GM23338 (cell line): ENCODE results near the gene DSG3. TPM values are rescaled to one million over a fixed set of nuclear protein-coding genes. Genes with fewer than 3 reads are reported as not detected.

Source experiments
- ATAC-seq: fragments of 200-7000 bp; cut with Tn5 transposase; 3 replicates; pipeline ENCODE4 v1.9.1; 2020
- DNase-seq: peaks from one replicate; pipeline ENCODE4 v3.0.0-alpha.2; 2015; ENCODE audit warnings: low spot score
- H2AFZ ChIP-seq: fragments of 200-600 bp; sonication (generic); 2 replicates; pipeline ENCODE4 v1.8.0; 2016; ENCODE audit warnings: antibody characterized with exemption, mild to moderate bottlenecking, moderate library complexity
- H3F3A ChIP-seq: fragments of 200-600 bp; sonication (generic); replicated peaks from 2 replicates; pipeline ENCODE4 v1.8.0; 2017; ENCODE audit warnings: antibody characterized with exemption, mixed run types, low read depth
- H3K27ac ChIP-seq: fragments of 200-600 bp; sonication (generic); 2 replicates; pipeline ENCODE4 v1.6.1; 2016; ENCODE audit warnings: low read depth
- H3K27me3 ChIP-seq: fragments of 200-600 bp; sonication (generic); 2 replicates; pipeline ENCODE4 v1.8.0; 2016; ENCODE audit warnings: mild to moderate bottlenecking, mixed run types, moderate library complexity; ENCODE audit not compliant: insufficient read depth
- H3K36me3 ChIP-seq: fragments of 200-600 bp; sonication (generic); 2 replicates; pipeline ENCODE4 v1.8.0; 2016; ENCODE audit warnings: mild to moderate bottlenecking; ENCODE audit not compliant: insufficient read depth
- H3K4me1 ChIP-seq: fragments of 200-600 bp; sonication (generic); 2 replicates; pipeline ENCODE4 v1.8.0; 2016; ENCODE audit warnings: mild to moderate bottlenecking, moderate library complexity; ENCODE audit not compliant: insufficient read depth
- H3K4me2 ChIP-seq: fragments of 200-600 bp; sonication (generic); 2 replicates; pipeline ENCODE4 v1.7.1; 2017; ENCODE audit warnings: mixed run types
- H3K4me3 ChIP-seq: fragments of 200-600 bp; sonication (generic); 2 replicates; pipeline ENCODE4 v1.6.1; 2016; ENCODE audit warnings: mixed run types
- H3K79me2 ChIP-seq: fragments of 200-600 bp; sonication (generic); replicated peaks from 2 replicates; pipeline ENCODE4 v1.8.0; 2017; ENCODE audit warnings: mild to moderate bottlenecking; ENCODE audit not compliant: insufficient read depth
- H3K9me2 ChIP-seq: fragments of 200-600 bp; sonication (generic); 2 replicates; pipeline ENCODE4 v1.8.0; 2017; ENCODE audit not compliant: insufficient read depth
- H4K20me1 ChIP-seq: fragments of 200-600 bp; sonication (generic); replicated peaks from 2 replicates; pipeline ENCODE4 v1.8.0; 2017; ENCODE audit warnings: mild to moderate bottlenecking; ENCODE audit not compliant: insufficient read depth
- H3K27ac Mint-ChIP-seq: 2 replicates; pipeline ENCODE4 v1.8.0; 2020; ENCODE audit warnings: inconsistent platforms, mild to moderate bottlenecking, moderate library complexity, mixed read lengths
- H3K27me3 Mint-ChIP-seq: 3 replicates; pipeline ENCODE4 v1.8.0; 2022; ENCODE audit warnings: low read depth, mild to moderate bottlenecking, moderate library complexity, mixed read lengths, inconsistent platforms; ENCODE audit not compliant: insufficient read depth, poor library complexity
- H3K36me3 Mint-ChIP-seq: 3 replicates; pipeline ENCODE4 v1.8.0; 2021; ENCODE audit warnings: low read depth, mild to moderate bottlenecking, inconsistent platforms, moderate library complexity, mixed read lengths
- H3K4me1 Mint-ChIP-seq: 3 replicates; pipeline ENCODE4 v1.8.0; 2020; ENCODE audit warnings: mild to moderate bottlenecking, inconsistent platforms, mixed read lengths
- H3K4me3 Mint-ChIP-seq: 3 replicates; pipeline ENCODE4 v1.8.0; 2021; ENCODE audit warnings: moderate library complexity, mild to moderate bottlenecking, inconsistent platforms, mixed read lengths
- H3K9me3 Mint-ChIP-seq: 3 replicates; pipeline ENCODE4 v1.8.0; 2020; ENCODE audit warnings: moderate library complexity, mild to moderate bottlenecking, inconsistent platforms, mixed read lengths
- CREB1 ChIP-seq: fragments of 250-450 bp; sonication (Bioruptor Pico); IDR thresholded peaks from 2 replicates; pipeline ENCODE4 v1.5.0; 2020; ENCODE audit warnings: low read depth, mild to moderate bottlenecking, moderate library complexity
- EZH2 ChIP-seq: fragments of 200-600 bp; sonication (generic); IDR thresholded peaks from one replicate; pipeline ENCODE4 v1.8.0; 2017; ENCODE audit warnings: antibody characterized with exemption, mild to moderate bottlenecking, low read depth; ENCODE audit not compliant: unreplicated experiment
- EZH2phosphoT487 ChIP-seq: fragments of 200-600 bp; sonication (generic); IDR thresholded peaks from one replicate; pipeline ENCODE4 v1.8.1; 2018; ENCODE audit warnings: antibody characterized with exemption; ENCODE audit not compliant: unreplicated experiment
- JUNB ChIP-seq: IDR thresholded peaks from one replicate; pipeline ENCODE4 v1.6.1; 2016; ENCODE audit warnings: antibody characterized with exemption; ENCODE audit not compliant: unreplicated experiment
- NANOG ChIP-seq: IDR thresholded peaks from 2 replicates; pipeline ENCODE4 v1.6.1; 2016; ENCODE audit warnings: antibody characterized with exemption, borderline replicate concordance
- POLR2AphosphoS5 ChIP-seq: IDR thresholded peaks from 2 replicates; pipeline ENCODE4 v1.6.1; 2016; ENCODE audit warnings: antibody characterized with exemption, low read depth
- STAT1 ChIP-seq: IDR thresholded peaks from one replicate; pipeline ENCODE4 v1.6.1; 2016; ENCODE audit warnings: antibody characterized with exemption; ENCODE audit not compliant: unreplicated experiment
- ZNF114 ChIP-seq: fragments of 250-450 bp; sonication (Bioruptor Pico); IDR thresholded peaks from 2 replicates; pipeline ENCODE4 v1.5.0; 2020; ENCODE audit warnings: mild to moderate bottlenecking, moderate library complexity
- ZNF331 ChIP-seq: fragments of 250-450 bp; sonication (Bioruptor Pico); IDR thresholded peaks from 2 replicates; pipeline ENCODE4 v1.5.0; 2020; ENCODE audit warnings: low read depth, mild to moderate bottlenecking, moderate library complexity
- polyA plus RNA-seq: library from polyadenylated mRNA; unstranded; fragments of >200 nt; fragmentation: Nextera tagmentation; extraction: Ambion mirVana; gene quantifications from 2 replicates; pipeline ENCODE4 v1.2.1, GENCODE V29; 2016
- total RNA-seq: library from RNA; depleted of rRNA; stranded (reverse); fragments of >200 nt; shearing (Covaris generic); gene quantifications from 2 replicates; pipeline ENCODE4 v1.2.3, GENCODE V29; 2014
- TF ChIP-seq, protein P1 (sequence below): IDR thresholded peaks from 2 replicates; pipeline ENCODE4 v1.6.1; 2016; ENCODE audit warnings: antibody characterized with exemption
- TF ChIP-seq, protein P2 (sequence below), 2 experiments: fragments of 200-600 bp in 1 of 2; sonication (generic) in 1 of 2; conservative IDR thresholded peaks; 2 replicates each; pipeline versions ENCODE4 v1.5.1 to v1.6.1; 2016 to 2017; ENCODE audit warnings: antibody characterized with exemption in 2 of 2, low read depth in 2 of 2, mild to moderate bottlenecking in 2 of 2, moderate library complexity in 1 of 2
- TF ChIP-seq, protein P3 (sequence below): IDR thresholded peaks from one replicate; pipeline ENCODE4 v1.6.1; 2018; ENCODE audit warnings: antibody characterized with exemption; ENCODE audit not compliant: unreplicated experiment
- TF ChIP-seq, protein P4 (sequence below): fragments of 250-450 bp; sonication (Bioruptor Pico); IDR thresholded peaks from 2 replicates; pipeline ENCODE4 v1.5.0; 2020; ENCODE audit warnings: mild to moderate bottlenecking, moderate library complexity

Gene DSG3
- total and polyA plus RNA-seq, 2 experiments from 2014 or later, result 0.05 to 0.24 TPM

DNA sequence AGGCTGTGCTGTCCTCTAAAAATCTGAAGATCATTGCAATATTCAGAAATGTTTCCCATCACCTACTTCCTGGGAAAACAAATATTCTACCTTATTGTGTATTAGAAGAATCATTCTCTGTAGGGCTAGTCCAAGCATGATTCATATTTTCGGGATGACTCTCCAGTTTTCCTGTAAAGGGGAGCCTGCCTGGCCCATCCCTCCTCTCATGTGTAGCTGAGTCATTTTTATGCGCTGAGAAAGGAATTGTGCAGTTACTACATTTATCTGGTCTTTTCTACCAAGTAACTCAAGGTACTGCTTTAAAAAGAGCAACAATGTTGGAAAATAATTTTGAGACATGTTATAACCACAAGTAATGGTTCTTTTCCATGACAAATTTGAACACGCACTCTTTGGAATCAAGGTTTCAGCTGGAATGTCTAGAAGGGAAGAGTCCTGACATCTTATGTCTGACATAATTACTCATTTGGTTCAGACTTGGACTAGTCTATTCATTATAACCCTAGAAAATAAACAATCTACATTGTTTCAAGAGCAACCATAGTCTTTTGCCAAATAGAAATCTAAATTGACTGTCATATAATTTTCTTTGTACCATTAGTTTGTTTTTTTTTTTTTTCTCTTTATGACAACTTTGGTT, 6.6 kb downstream of the DSG3 start:
- peaks cover 4% of the 10 kb centered on the region; the same call in 1 of the 2 replicates for H3K9me2 ChIP-seq
- H3K4me1 ChIP-seq, result no peaks in the 10 kb centered on the region
- H2AFZ ChIP-seq, result no peak overlapping the region
- H3K27ac ChIP-seq, result no peak overlapping the region
- peaks cover 6% of the 10 kb centered on the region; the same call in 2 of the 3 replicates for H3K4me1 Mint-ChIP-seq
- no peak overlapping the region for H3K4me3 ChIP-seq
- no peaks in the 10 kb centered on the region for H3K79me2 ChIP-seq
- H3K27me3 ChIP-seq, result no peaks in the 10 kb centered on the region
- ATAC-seq (no peak), DNase-seq (no peak)
- no peaks in the 10 kb centered on the region for H3K36me3 Mint-ChIP-seq
- TF ChIP-seq ZNF331 (CRISPR knock-in tag) (no peak), EZH2 (no peak), EZH2phosphoT487 (no peak), CREB1 (CRISPR knock-in tag) (no peak), ZNF114 (CRISPR knock-in tag) (no peak), STAT1 (no peak), POLR2AphosphoS5 (no peak), JUNB (no peak), NANOG (no peak)
- TF ChIP-seq, protein P1, sequence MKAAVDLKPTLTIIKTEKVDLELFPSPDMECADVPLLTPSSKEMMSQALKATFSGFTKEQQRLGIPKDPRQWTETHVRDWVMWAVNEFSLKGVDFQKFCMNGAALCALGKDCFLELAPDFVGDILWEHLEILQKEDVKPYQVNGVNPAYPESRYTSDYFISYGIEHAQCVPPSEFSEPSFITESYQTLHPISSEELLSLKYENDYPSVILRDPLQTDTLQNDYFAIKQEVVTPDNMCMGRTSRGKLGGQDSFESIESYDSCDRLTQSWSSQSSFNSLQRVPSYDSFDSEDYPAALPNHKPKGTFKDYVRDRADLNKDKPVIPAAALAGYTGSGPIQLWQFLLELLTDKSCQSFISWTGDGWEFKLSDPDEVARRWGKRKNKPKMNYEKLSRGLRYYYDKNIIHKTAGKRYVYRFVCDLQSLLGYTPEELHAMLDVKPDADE, result no peak
- TF ChIP-seq, protein P2, sequence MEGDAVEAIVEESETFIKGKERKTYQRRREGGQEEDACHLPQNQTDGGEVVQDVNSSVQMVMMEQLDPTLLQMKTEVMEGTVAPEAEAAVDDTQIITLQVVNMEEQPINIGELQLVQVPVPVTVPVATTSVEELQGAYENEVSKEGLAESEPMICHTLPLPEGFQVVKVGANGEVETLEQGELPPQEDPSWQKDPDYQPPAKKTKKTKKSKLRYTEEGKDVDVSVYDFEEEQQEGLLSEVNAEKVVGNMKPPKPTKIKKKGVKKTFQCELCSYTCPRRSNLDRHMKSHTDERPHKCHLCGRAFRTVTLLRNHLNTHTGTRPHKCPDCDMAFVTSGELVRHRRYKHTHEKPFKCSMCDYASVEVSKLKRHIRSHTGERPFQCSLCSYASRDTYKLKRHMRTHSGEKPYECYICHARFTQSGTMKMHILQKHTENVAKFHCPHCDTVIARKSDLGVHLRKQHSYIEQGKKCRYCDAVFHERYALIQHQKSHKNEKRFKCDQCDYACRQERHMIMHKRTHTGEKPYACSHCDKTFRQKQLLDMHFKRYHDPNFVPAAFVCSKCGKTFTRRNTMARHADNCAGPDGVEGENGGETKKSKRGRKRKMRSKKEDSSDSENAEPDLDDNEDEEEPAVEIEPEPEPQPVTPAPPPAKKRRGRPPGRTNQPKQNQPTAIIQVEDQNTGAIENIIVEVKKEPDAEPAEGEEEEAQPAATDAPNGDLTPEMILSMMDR (conservative IDR thresholded peaks at IDR 0.05; ENCODE audit: low read depth in 2 of 2), result no peak
- TF ChIP-seq, protein P3, sequence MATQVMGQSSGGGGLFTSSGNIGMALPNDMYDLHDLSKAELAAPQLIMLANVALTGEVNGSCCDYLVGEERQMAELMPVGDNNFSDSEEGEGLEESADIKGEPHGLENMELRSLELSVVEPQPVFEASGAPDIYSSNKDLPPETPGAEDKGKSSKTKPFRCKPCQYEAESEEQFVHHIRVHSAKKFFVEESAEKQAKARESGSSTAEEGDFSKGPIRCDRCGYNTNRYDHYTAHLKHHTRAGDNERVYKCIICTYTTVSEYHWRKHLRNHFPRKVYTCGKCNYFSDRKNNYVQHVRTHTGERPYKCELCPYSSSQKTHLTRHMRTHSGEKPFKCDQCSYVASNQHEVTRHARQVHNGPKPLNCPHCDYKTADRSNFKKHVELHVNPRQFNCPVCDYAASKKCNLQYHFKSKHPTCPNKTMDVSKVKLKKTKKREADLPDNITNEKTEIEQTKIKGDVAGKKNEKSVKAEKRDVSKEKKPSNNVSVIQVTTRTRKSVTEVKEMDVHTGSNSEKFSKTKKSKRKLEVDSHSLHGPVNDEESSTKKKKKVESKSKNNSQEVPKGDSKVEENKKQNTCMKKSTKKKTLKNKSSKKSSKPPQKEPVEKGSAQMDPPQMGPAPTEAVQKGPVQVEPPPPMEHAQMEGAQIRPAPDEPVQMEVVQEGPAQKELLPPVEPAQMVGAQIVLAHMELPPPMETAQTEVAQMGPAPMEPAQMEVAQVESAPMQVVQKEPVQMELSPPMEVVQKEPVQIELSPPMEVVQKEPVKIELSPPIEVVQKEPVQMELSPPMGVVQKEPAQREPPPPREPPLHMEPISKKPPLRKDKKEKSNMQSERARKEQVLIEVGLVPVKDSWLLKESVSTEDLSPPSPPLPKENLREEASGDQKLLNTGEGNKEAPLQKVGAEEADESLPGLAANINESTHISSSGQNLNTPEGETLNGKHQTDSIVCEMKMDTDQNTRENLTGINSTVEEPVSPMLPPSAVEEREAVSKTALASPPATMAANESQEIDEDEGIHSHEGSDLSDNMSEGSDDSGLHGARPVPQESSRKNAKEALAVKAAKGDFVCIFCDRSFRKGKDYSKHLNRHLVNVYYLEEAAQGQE, result no peak
- TF ChIP-seq, protein P4, sequence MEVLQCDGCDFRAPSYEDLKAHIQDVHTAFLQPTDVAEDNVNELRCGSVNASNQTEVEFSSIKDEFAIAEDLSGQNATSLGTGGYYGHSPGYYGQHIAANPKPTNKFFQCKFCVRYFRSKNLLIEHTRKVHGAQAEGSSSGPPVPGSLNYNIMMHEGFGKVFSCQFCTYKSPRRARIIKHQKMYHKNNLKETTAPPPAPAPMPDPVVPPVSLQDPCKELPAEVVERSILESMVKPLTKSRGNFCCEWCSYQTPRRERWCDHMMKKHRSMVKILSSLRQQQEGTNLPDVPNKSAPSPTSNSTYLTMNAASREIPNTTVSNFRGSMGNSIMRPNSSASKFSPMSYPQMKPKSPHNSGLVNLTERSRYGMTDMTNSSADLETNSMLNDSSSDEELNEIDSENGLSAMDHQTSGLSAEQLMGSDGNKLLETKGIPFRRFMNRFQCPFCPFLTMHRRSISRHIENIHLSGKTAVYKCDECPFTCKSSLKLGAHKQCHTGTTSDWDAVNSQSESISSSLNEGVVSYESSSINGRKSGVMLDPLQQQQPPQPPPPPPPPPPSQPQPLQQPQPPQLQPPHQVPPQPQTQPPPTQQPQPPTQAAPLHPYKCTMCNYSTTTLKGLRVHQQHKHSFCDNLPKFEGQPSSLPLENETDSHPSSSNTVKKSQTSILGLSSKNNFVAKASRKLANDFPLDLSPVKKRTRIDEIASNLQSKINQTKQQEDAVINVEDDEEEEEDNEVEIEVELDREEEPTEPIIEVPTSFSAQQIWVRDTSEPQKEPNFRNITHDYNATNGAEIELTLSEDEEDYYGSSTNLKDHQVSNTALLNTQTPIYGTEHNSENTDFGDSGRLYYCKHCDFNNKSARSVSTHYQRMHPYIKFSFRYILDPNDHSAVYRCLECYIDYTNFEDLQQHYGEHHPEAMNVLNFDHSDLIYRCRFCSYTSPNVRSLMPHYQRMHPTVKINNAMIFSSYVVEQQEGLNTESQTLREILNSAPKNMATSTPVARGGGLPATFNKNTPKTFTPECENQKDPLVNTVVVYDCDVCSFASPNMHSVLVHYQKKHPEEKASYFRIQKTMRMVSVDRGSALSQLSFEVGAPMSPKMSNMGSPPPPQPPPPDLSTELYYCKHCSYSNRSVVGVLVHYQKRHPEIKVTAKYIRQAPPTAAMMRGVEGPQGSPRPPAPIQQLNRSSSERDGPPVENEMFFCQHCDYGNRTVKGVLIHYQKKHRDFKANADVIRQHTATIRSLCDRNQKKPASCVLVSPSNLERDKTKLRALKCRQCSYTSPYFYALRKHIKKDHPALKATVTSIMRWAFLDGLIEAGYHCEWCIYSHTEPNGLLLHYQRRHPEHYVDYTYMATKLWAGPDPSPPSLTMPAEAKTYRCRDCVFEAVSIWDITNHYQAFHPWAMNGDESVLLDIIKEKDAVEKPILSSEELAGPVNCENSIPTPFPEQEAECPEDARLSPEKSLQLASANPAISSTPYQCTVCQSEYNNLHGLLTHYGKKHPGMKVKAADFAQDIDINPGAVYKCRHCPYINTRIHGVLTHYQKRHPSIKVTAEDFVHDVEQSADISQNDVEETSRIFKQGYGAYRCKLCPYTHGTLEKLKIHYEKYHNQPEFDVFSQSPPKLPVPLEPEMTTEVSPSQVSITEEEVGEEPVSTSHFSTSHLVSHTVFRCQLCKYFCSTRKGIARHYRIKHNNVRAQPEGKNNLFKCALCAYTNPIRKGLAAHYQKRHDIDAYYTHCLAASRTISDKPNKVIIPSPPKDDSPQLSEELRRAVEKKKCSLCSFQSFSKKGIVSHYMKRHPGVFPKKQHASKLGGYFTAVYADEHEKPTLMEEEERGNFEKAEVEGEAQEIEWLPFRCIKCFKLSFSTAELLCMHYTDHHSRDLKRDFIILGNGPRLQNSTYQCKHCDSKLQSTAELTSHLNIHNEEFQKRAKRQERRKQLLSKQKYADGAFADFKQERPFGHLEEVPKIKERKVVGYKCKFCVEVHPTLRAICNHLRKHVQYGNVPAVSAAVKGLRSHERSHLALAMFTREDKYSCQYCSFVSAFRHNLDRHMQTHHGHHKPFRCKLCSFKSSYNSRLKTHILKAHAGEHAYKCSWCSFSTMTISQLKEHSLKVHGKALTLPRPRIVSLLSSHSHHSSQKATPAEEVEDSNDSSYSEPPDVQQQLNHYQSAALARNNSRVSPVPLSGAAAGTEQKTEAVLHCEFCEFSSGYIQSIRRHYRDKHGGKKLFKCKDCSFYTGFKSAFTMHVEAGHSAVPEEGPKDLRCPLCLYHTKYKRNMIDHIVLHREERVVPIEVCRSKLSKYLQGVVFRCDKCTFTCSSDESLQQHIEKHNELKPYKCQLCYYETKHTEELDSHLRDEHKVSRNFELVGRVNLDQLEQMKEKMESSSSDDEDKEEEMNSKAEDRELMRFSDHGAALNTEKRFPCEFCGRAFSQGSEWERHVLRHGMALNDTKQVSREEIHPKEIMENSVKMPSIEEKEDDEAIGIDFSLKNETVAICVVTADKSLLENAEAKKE (CRISPR knock-in tag), result no peak
- H3K27me3 Mint-ChIP-seq, result no peaks in the 10 kb centered on the region
- no peak overlapping the region for H3K4me2 ChIP-seq
- no peaks in the 10 kb centered on the region for H3K9me3 Mint-ChIP-seq
- no peak overlapping the region for H3K4me3 Mint-ChIP-seq
- H3K27ac Mint-ChIP-seq, result no peak overlapping the region
- H3K36me3 ChIP-seq, result no peaks in the 10 kb centered on the region
- no peaks in the 10 kb centered on the region for H3F3A ChIP-seq
- no peaks in the 10 kb centered on the region for H4K20me1 ChIP-seq
